Stimulated activated naive B cell treated with anti-CD40 and anti-IgM and Interleukin-4, amounts not matched to agents 10 μg/mL and 1 μg/mL and 100 μg/mL, for 72 hours (primary cell): ENCODE measurements around the gene LLGL2.

ENCODE experiments used
- ATAC-seq, 2 donors: fragments of 150-1000 bp; cut with Tn5 transposase; replicated peaks; 2 replicates each; pipeline ENCODE4 v1.10.0; 2021; ENCODE audit warnings: moderate library complexity in 1 of 2
- DNase-seq: peaks from one replicate; pipeline ENCODE4 v3.0.0; 2021
- H3K27ac Mint-ChIP-seq: one replicate; pipeline ENCODE4 v1.8.0; 2022; ENCODE audit warnings: mild to moderate bottlenecking, mixed read lengths
- H3K27me3 Mint-ChIP-seq, 2 donors: one replicate each; pipeline ENCODE4 v1.8.0; 2022; ENCODE audit warnings: mixed read lengths in 2 of 2
- H3K36me3 Mint-ChIP-seq, 2 donors: one replicate each; pipeline ENCODE4 v1.8.0; 2022; ENCODE audit warnings: mixed read lengths in 2 of 2, mild to moderate bottlenecking in 1 of 2
- H3K4me1 Mint-ChIP-seq, 2 donors: one replicate each; pipeline ENCODE4 v1.8.0; 2022; ENCODE audit warnings: mixed read lengths in 2 of 2, mild to moderate bottlenecking in 1 of 2
- H3K4me3 Mint-ChIP-seq, 2 donors: one replicate each; pipeline ENCODE4 v1.8.0; 2022; ENCODE audit warnings: mild to moderate bottlenecking in 2 of 2, mixed read lengths in 2 of 2, moderate library complexity in 1 of 2
- H3K9me3 Mint-ChIP-seq, 2 donors: one replicate each; pipeline ENCODE4 v1.8.0; 2022; ENCODE audit warnings: mixed read lengths in 2 of 2, mild to moderate bottlenecking in 1 of 2

LLGL2 gene

DNA sequence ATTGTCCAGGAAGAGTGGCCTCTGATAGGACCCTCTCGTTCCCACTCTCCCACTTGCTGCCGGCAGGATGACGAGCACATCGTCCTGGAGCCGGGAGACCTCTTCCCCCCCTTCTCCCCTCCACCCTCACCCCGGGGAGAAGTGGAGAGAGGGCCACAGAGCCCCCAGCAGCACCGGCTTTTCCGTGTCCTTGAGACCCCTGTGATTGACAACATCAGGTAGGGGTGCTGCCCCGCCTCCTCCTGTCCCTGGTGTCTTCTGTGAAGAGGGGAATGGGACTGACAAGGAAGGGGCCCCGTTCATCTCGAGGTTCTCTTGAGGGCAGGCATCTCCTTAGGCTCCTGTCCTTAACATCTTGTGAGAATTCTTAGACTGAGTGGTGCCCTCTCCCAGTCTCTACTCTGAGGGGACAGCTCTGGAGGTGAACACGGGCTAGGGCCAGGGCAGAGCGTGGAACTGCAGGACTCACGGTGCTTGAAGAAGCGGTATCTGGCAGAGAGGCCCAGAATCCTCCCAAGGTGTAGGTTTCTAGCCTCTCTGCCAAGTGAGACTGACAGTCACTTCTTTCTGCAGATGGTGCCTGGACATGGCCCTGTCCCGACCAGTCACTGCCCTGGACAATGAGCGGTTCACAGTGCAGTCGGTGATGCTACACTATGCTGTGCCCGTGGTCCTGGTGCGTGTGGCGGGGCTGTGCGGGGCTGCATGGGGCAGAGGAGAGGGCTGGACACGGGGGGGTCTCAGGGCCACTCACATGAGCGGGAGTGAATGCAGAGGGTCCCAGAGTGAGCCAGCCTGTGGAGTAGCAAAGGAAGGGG, 36.6 kb upstream of the LLGL2 start:
- H3K36me3 Mint-ChIP-seq = peaks cover 17 to 46% of the 10 kb centered on the region in 2 donors
- no peak overlapping the region for H3K4me3 Mint-ChIP-seq
- H3K27me3 Mint-ChIP-seq = no peaks in the 10 kb centered on the region
- no peak overlapping the region for H3K27ac Mint-ChIP-seq
- peaks cover 19 to 20% of the 10 kb centered on the region in 2 donors for H3K4me1 Mint-ChIP-seq
- no peak for ATAC-seq
- no peak for DNase-seq
- no peaks in the 10 kb centered on the region for H3K9me3 Mint-ChIP-seq

DNA sequence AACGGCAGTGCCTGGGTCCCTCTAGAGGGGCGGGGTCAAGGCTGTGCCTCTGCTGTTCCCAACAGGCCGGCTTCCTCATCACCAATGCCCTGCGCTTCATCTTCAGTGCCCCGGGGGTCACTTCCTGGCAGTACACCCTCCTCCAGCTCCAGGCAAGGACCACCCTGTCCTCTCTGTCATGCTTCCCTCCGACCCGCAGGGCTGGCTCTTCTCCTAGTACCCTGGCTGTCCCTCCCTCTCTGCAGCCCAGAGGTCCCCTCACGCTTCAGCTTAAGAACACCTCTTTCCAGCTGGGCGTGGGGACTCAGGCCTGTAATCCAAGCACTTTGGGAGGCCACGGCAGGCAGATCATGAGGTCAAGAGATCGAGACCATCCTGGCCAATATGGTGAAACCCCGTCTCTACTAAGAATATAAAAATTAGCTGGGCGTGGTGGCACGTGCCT, 36.0 kb upstream of the LLGL2 start:
- Mint-ChIP-seq H3K4me1 (peaks cover 19 to 20% of the 10 kb centered on the region in 2 donors), H3K36me3 (peaks cover 21 to 50% of the 10 kb centered on the region in 2 donors), H3K4me3 (no peak overlapping the region), H3K27me3 (no peaks in the 10 kb centered on the region), H3K9me3 (no peaks in the 10 kb centered on the region), H3K27ac (no peak overlapping the region)
- ATAC-seq (no peak), DNase-seq (no peak)

DNA sequence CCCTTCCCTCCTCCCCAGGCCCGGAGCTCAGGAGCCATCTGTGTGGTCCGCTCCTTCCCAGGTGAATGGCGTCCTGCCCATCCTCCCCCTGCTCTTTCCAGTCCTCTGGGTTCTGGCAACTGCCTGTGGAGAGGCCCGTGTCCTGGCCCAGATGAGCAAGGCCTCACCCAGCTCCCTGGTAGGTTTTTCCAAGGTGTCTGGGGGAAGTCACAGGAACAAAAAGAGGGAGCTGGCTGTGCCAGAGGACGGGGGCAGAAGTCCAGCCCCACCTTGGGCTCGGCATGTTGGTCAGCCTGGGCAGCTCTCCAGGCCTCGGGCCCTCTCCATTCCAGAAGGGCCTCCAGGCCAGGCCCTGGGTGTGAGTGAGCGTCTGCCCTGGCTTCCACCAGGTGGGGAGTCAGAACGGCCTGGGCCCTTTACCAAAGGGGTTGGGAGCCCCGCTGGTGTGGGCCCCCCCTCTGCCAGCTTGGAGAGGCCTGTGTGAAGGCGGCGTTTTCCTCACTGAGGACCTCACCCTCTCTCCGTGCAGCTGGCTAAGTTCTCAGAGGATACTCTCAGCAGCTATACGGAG, 35.2 kb upstream of the LLGL2 start:
- H3K4me1 Mint-ChIP-seq = peaks cover 19 to 20% of the 10 kb centered on the region in 2 donors
- DNase-seq (no peak), ATAC-seq (no peak)
- H3K4me3 Mint-ChIP-seq = no peak overlapping the region
- no peak overlapping the region for H3K27ac Mint-ChIP-seq
- peaks cover 22 to 52% of the 10 kb centered on the region in 2 donors for H3K36me3 Mint-ChIP-seq
- H3K27me3 Mint-ChIP-seq = no peaks in the 10 kb centered on the region
- H3K9me3 Mint-ChIP-seq = no peaks in the 10 kb centered on the region

DNA sequence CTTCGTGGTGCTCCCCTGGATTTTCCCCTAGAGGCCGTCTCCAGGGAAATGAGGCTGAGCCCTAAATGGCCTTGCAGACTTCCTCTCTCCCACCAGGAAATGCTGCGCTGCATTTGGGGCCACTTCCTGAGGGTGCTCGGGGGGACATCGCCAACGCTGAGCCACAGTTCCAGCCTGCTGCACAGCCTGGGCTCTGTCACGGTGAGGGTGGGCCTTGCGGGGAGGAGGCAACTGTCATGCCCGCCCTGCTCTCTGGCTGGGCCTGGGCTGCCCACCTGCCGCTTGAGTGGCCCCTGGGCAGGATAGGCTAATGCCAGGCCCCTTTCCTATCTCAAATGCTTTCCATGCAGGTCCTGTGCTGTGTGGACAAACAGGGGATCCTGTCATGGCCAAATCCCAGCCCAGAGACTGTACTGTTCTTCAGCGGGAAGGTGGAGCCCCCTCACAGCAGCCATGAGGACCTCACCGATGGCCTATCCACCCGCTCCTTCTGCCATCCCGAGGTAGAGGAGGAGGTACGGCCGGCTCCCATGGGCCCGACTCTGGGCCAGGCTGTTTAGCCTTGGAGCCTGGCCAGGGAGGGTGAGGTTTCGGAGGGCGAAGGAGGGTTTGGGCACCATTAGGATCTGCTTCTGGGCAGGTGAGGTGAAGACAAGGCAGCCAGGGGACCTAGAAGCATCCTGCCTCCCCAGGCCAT, 34.4 kb upstream of the LLGL2 start:
- DNase-seq (no peak), ATAC-seq (no peak)
- Mint-ChIP-seq H3K36me3 (peaks cover 25 to 56% of the 10 kb centered on the region in 2 donors), H3K9me3 (no peaks in the 10 kb centered on the region), H3K4me1 (peaks cover 18 to 19% of the 10 kb centered on the region in 2 donors), H3K27ac (no peak overlapping the region), H3K4me3 (no peak overlapping the region), H3K27me3 (no peaks in the 10 kb centered on the region)

DNA sequence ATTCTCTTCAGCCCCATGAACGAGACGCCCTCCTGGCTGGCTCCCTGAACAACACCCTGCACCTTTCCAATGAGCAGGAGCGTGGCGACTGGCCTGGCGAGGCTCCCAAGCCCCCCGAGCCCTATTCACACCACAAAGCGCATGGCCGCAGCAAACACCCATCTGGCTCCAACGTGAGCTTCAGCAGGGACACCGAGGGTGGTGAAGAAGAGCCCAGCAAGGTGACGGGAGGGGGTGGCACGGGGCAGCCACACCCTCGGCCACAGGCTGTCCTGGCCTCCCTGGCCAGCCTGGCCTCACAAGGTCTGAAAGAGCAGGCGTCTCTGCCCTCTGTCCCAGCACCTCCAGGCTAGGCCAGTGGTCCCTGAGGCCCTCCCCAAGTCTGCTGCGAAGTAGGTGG, 33.8 kb upstream of the LLGL2 start:
- no peak overlapping the region for H3K27ac Mint-ChIP-seq
- DNase-seq = no peak
- peaks cover 23 to 56% of the 10 kb centered on the region in 2 donors for H3K36me3 Mint-ChIP-seq
- no peaks in the 10 kb centered on the region for H3K9me3 Mint-ChIP-seq
- H3K27me3 Mint-ChIP-seq = no peaks in the 10 kb centered on the region
- H3K4me3 Mint-ChIP-seq = no peak overlapping the region
- H3K4me1 Mint-ChIP-seq = peaks cover 12 to 14% of the 10 kb centered on the region in 2 donors
- ATAC-seq = no peak

DNA sequence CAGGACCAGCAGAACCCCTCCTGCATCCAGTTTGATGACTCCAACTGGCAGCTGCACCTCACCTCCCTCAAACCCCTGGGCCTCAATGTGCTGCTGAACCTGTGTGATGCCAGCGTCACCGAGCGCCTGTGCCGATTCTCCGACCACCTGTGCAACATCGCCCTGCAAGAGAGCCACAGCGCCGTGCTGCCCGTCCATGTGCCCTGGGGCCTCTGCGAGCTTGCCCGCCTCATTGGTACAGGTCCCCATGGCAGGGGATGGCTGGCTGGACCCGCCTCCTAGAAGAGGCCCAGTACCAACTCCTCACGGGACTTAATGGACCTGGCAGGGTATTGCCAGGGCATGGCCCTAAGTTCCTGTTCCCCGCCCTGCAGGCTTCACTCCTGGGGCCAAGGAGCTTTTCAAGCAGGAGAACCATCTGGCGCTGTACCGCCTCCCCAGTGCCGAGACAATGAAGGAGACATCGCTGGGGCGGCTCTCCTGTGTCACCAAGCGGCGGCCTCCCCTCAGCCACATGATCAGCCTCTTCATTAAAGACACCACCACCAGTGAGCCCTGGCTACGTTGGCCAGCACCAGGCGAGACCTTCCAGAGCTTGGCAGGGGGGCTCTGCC, 32.8 kb upstream of the LLGL2 start:
- no peak for ATAC-seq
- H3K27ac Mint-ChIP-seq = peak overlapping the region; percentile 59

DNA sequence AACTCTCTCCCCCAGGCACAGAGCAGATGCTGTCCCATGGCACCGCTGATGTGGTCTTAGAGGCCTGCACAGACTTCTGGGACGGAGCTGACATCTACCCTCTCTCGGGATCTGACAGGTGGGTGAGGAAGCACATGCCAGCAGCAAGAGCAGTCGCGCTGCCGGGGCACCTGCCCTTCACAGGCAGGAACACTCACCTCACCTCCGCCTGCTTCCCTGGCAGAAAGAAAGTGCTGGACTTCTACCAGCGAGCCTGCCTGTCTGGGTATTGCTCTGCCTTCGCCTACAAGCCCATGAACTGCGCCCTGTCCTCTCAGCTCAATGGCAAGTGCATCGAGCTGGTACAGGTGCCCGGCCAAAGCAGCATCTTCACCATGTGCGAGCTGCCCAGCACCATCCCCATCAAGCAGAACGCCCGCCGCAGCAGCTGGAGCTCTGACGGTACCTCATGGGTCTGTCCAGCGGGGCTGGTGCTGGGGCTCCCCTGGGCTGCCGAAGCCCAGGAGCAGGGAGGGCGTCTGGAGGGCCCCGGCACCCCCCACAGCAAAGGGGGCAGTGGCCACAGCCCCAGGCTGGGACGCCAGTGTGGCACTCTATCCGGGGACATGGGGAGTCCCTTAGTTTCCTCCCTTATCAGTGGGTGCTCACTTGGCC, 31.9 kb upstream of the LLGL2 start:
- Mint-ChIP-seq H3K4me3 (no peak overlapping the region), H3K27ac (no peak overlapping the region), H3K9me3 (no peaks in the 10 kb centered on the region), H3K36me3 (peaks cover 26 to 53% of the 10 kb centered on the region in 2 donors), H3K27me3 (no peaks in the 10 kb centered on the region), H3K4me1 (peaks cover 0 to 1% of the 10 kb centered on the region in 2 donors)
- ATAC-seq = no peak
- no peak for DNase-seq

More for the DNA sequence above, 32.8 kb upstream of the LLGL2 start:
- H3K4me1 Mint-ChIP-seq = peaks cover 3 to 4% of the 10 kb centered on the region in 2 donors
- no peaks in the 10 kb centered on the region for H3K9me3 Mint-ChIP-seq
- H3K4me3 Mint-ChIP-seq = no peak overlapping the region
- DNase-seq = no peak
- peaks cover 26 to 50% of the 10 kb centered on the region in 2 donors for H3K36me3 Mint-ChIP-seq
- no peaks in the 10 kb centered on the region for H3K27me3 Mint-ChIP-seq

DNA sequence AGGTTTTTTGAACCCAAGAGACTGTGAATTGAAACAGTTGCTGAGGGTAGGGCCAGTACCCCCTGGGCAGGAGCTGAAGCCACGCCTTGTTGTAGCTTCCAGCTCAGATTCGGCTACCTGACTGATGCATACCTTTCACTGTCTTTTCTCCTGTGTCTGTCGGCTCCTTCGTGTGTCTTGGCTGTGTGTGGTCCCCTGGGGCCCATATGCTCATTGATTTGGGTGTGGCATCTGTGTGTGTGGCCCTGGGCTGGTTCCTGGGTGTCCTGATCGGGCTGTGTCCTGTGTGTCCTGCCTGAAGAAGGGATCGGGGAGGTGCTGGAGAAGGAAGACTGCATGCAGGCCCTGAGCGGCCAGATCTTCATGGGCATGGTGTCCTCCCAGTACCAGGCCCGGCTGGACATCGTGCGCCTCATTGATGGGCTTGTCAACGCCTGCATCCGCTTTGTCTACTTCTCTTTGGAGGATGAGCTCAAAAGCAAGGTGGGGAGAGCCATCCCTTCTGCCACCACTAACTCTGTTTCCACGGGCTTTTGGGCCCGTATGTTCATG, 31.1 kb upstream of the LLGL2 start:
- ATAC-seq = no peak
- Mint-ChIP-seq H3K36me3 (peaks cover 33 to 58% of the 10 kb centered on the region in 2 donors), H3K4me3 (no peak overlapping the region), H3K27me3 (no peaks in the 10 kb centered on the region), H3K4me1 (no peaks in the 10 kb centered on the region), H3K9me3 (no peaks in the 10 kb centered on the region), H3K27ac (no peak overlapping the region)
- no peak for DNase-seq

DNA sequence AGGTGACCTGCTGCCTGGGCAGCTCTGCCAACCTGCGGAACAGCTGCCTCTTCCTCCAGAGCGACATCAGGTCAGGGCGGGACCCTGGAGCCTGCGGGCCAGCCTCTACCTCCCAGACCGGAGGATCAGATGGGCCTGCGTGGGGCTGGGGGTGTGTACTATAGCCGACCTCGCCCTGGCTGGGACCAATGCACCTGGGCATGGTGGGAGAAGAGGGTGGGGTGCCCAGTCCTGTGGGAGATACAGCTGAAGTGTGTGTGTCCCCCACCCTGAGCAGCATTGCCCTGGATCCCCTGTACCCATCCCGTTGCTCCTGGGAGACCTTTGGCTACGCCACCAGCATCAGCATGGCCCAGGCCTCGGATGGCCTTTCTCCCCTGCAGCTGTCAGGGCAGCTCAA, 29.5 kb upstream of the LLGL2 start:
- no peaks in the 10 kb centered on the region for H3K9me3 Mint-ChIP-seq
- peaks cover 31 to 56% of the 10 kb centered on the region in 2 donors for H3K36me3 Mint-ChIP-seq
- H3K27ac Mint-ChIP-seq = no peak overlapping the region
- ATAC-seq = no peak
- H3K27me3 Mint-ChIP-seq = no peaks in the 10 kb centered on the region
- DNase-seq = no peak
- H3K4me1 Mint-ChIP-seq = no peaks in the 10 kb centered on the region
- no peak overlapping the region for H3K4me3 Mint-ChIP-seq

DNA sequence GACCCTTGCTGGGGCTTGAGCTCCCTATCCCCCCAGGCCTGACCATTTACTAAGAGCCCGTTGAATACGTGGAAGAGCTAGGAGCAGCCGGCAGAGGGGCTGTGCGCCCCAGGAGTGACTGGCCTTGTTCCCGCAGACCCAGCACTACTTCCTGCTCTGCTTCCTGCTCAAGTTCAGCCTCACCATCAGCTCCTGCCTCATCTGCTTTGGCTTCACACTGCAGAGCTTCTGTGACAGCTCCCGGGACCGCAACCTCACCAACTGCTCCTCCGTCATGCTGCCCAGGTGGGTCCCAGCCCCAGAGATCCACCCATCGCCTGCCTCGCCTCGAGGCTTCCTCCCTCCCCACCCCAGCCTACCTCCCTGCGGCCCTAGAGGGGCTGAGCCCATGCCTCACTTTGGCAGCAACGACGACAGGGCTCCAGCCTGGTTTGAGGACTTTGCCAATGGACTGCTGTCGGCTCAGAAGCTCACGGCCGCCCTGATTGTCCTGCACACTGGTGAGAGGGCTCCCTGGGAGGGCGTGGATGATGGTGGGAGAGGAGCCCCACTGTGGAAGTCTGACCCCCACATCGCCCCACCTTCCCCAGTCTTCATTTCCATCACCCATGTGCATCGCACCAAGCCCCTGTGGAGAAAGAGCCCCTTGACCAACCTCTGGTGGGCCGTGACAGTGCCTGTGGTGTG, 27.3 kb upstream of the LLGL2 start:
- H3K9me3 Mint-ChIP-seq = no peaks in the 10 kb centered on the region
- H3K4me1 Mint-ChIP-seq = no peaks in the 10 kb centered on the region
- DNase-seq (no peak), ATAC-seq (no peak)
- peak overlapping the region; percentile 9 for H3K27ac Mint-ChIP-seq
- H3K4me3 Mint-ChIP-seq = no peak overlapping the region
- no peaks in the 10 kb centered on the region for H3K27me3 Mint-ChIP-seq
- H3K36me3 Mint-ChIP-seq = peaks cover 23 to 43% of the 10 kb centered on the region in 2 donors

DNA sequence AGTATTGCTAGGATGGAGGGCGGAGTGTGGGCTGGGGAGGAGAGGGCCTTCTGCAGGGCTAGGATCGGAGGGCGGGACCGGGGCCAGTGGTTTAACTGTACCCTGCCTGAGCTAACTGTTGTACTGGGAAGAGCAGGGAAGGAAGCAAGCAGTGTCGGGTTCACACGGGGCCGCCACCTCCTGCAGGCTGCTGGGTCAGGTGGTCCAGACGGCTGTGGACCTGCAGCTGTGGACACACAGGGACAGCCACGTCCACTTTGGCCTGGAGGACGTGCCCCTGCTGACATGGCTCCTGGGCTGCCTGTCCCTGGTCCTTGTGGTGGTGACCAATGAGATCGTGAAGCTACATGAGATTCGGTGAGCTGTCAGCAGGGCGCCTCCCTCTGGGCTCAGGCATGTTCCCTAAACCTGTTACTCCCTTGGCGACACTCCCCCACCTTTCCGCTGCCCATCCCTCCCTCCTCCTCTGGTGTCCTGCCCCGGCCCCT, 26.7 kb upstream of the LLGL2 start:
- DNase-seq (no peak), ATAC-seq (no peak)
- Mint-ChIP-seq H3K27ac (no peak overlapping the region), H3K4me3 (no peak overlapping the region), H3K36me3 (peaks cover 23 to 43% of the 10 kb centered on the region in 2 donors), H3K9me3 (no peaks in the 10 kb centered on the region), H3K4me1 (no peaks in the 10 kb centered on the region), H3K27me3 (no peaks in the 10 kb centered on the region)

DNA sequence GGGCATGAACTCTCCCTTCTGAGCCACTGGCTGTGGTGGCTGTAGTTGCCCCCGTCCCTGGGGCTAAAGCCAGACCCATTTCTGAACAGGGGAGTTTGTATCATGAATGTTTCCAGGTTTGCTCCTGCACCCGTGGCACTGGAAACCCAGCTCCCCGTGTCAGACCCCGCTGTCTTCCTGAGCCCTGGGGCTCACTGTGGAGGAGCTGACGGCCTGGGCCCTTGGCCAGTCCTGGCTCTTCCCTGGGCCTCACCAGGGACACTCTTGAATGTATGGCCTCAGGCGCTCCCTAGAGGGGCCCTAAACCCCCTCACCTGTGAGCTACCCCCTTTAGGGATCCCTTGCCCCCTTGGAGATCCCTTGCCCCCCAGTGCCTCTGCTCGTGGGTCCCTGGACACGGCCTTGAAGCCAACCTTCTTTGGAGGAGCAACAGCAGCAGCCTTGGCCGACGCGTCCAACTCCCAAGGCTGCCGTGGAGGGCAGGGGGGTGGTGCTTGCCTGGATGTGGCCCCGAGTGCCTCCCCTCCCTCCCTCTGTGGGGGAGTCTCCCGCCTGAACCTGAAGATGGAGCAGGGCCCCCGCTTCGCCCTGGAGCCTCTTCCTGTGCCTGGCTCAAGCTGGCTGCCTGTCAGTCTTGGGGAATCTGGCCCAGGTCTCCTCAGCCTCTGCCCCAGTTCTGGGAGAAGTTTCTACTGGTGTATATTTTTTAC, 26.0 kb upstream of the LLGL2 start:
- H3K4me1 Mint-ChIP-seq = peaks cover 0 to 3% of the 10 kb centered on the region in 2 donors
- ATAC-seq (no peak), DNase-seq (no peak)
- H3K27ac Mint-ChIP-seq = peak overlapping the region; percentile 51
- H3K4me3 Mint-ChIP-seq = no peak overlapping the region
- no peaks in the 10 kb centered on the region for H3K27me3 Mint-ChIP-seq
- peaks cover 20 to 39% of the 10 kb centered on the region in 2 donors for H3K36me3 Mint-ChIP-seq
- H3K9me3 Mint-ChIP-seq = no peaks in the 10 kb centered on the region
